OCI-M1 (cell line): Measurements from ENCODE around the gene NOS3.

ENCODE experiments used
- DNase-seq: peaks from one replicate; lab custom pipeline; 2025; lab: John Stamatoyannopoulos, UW

Gene NOS3

DNA sequence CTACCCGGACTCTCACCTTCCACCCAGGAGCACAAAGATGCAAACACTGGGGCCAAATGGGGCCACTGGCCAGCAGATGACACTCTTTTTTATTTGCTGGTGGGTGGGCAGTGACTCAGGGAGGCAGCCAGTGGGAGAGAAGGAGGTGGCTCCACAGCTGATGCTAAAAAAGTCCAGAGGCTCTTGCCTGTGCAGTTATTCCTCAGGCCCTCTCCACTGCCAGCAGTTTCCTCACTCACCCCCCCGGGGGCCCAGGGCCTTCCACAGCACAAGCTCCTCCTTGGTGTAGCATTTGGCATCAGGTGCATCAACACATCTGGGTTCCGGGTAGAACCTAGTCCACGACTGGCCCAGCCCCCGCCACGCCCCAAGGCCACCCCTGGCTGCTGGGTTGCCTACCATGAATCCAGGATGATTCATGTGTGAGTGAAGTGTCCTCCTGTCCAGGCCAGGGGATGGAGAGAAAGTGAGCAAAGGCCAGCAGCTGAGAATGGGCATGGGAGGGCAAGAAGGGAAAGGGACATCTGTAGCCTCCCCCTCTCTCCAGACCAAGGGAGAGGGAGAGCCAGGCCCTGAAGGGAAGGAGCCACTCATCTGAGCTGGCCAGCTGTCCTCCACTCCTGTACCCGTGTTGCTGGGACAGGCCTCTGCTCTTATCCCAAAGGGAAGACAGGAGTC is 11.0 kb upstream of the NOS3 start:
- no peak for DNase-seq

DNA sequence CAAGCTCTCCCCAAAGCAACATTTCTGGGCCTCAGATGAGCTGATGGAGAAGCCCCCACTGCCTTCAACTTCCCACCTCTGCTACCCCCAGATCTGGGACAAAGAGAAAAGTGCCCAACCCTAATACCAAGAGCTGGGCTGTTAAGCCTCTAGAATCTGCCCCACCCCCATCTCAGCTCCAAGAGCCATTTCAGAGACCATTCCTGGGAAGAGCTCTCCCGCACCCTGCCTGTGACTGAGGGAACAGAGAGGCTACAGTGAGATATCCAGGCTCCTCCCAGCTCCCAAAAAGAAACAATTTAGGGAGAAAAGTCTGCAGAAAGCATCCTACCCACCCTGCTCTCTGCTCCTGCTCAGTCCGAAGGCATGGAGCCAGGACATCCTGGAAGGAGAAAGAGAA is 10.2 kb upstream of the NOS3 start:
- no peak for DNase-seq

- no peak for DNase-seq
Observed at GRCh38 chr7:150981644-150982043, 9.2 kb upstream of the NOS3 start.

DNA sequence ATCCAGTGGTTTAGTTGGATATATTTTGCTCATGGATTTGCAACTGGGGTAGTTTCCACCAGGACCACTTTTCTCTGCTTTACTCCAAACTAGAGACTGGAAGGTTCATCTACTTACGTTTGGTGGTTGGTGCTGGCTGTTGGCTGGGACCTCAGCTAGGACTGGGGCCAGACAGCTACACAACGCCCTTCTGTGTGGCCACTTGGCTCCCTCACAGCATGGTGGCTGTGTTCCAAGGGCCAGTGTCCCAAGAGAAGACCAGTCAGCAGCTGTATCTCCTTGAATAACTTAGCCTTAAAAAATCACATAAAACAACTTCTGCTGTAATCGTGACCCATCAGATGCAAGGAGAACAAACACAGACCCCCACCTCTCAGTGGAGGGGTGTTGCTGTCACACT is 8.5 kb upstream of the NOS3 start:
- DNase-seq: no peak

GRCh38 chr7:150983893-150984368 is 6.9 kb upstream of the NOS3 start:
- DNase-seq: peak; percentile 46

DNA sequence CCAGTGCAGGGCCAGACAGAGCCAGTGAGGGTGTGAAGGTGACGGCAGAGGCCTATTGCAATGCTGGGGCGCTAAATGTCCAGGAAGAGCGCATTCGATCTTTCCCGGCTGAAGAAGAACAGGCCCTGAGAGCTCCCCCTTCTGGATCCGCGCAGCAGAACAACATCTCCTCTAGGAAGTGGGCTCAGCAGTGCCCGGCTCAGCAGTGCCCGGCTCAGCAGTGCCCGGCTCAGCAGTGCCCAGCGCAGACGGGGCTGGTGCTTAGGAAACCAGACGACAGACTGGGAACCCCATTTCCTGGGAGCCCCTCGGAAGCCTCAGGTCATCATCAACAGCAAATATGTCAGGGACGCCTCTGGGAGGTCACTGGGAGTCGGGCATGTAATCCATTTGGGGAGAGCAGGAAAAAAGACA is 4.7 kb upstream of the NOS3 start:
- DNase-seq: peak; percentile 67

DNA sequence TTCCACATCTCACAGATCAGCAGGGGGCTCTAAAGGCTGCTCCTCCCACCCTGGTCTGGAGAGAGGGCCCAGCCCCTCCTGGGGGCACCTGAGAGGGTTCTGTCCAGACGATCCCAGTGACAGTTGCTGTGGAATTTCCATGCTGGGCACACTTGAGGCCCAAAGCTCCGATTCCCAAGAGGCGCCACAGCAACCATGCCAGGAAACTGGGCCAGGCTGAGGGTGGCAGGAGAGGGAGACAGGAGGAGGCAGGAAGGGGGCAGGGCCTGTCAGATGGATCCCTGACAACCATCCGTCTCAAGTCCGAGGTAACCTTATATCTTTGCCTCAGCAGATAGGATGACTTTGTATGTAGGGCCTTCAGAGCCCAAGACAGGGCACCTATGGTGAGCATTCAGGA is 4.3 kb upstream of the NOS3 start:
- no peak for DNase-seq

GRCh38 chr7:150988230-150989226 is 2.3 kb upstream of the NOS3 start:
- DNase-seq: peak; percentile 60

GRCh38 chr7:150989456-150989855 is 1.4 kb upstream of the NOS3 start:
- no peak for DNase-seq

DNA sequence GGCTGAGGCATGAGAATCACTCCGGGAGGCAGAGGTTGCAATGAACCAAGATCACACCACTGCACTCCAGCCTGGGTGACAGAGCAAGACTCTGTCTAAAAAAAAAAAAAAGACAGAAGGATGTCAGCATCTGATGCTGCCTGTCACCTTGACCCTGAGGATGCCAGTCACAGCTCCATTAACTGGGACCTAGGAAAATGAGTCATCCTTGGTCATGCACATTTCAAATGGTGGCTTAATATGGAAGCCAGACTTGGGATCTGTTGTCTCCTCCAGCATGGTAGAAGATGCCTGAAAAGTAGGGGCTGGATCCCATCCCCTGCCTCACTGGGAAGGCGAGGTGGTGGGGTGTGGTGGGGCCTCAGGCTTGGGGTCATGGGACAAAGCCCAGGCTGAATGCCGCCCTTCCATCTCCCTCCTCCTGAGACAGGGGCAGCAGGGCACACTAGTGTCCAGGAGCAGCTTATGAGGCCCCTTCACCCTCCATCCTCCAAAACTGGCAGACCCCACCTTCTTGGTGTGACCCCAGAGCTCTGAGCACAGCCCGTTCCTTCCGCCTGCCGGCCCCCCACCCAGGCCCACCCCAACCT is 1.3 kb downstream of the NOS3 start:
- DNase-seq: no peak

- DNase-seq: peak; percentile 51
Observed at GRCh38 chr7:150992833-150993302, 2.1 kb downstream of the NOS3 start.

GRCh38 chr7:150993511-150993910 is 2.7 kb downstream of the NOS3 start:
- no peak for DNase-seq

DNA sequence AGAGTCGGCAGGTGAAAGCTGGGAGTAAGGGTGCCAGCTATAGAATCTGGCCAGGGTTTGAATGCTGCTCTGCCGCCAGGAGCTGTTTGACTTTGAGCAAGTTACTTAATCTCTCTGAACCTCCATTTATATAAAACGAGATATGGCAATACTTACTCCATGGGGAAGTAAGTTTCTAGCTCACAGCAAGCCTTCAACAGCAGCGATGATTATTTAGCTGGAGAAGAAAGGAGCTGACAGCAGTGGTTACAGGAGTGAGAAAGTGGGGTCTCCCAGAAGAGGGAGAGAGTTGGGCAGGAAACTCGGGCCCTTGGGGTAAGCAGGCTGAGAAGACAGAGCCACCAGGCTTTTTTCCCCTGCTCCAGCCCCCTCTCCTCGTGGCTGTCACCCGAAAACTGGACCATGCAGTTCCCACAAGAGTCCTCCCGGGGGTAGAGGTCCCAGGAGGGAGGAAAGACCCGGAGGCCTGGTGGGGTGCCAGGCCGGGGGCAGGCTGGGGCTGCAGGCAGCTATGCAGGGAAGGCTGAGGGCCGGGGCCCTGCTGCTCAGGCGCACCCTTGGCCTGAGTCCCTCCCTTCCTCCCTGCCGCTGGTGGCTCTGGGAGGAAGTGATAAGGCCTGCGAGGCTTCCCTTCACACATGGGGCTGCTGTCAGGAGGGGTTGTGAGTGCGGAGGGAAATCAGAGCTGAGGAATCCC is 3.5 kb downstream of the NOS3 start:
- DNase-seq: peak; percentile 86

GRCh38 chr7:150994838-150995510 is 4.2 kb downstream of the NOS3 start:
- DNase-seq: no peak

- peak; percentile 30 for DNase-seq
Observed at GRCh38 chr7:150996376-150997074, 5.7 kb downstream of the NOS3 start.

DNA sequence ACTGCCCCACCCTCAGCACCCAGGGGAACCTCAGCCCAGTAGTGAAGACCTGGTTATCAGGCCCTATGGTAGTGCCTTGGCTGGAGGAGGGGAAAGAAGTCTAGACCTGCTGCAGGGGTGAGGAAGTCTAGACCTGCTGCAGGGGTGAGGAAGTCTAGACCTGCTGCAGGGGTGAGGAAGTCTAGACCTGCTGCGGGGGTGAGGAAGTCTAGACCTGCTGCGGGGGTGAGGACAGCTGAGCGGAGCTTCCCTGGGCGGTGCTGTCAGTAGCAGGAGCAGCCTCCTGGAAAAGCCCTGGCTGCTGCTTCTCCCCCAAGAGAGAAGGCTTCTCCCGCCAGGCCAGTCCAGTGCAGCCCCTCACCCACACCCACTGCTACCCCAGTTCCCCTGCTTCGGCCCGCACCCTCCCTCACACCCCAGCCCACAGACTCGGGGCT is 6.3 kb downstream of the NOS3 start:
- DNase-seq: peak; percentile 30

GRCh38 chr7:150997817-150998216 is 7.0 kb downstream of the NOS3 start:
- DNase-seq: no peak

- DNase-seq: no peak
Observed at GRCh38 chr7:150998341-150998740, 7.5 kb downstream of the NOS3 start.

- DNase-seq: no peak
Observed at GRCh38 chr7:150999001-150999400, 8.2 kb downstream of the NOS3 start.

- no peak for DNase-seq
Observed at GRCh38 chr7:150999497-151000230, 8.8 kb downstream of the NOS3 start.
